Measurements from ENCODE around the gene LRIG1.
A peak's percentile ranks its signal among the peaks of the same experiment; 100 is the strongest.

LRIG1 gene

DNA sequence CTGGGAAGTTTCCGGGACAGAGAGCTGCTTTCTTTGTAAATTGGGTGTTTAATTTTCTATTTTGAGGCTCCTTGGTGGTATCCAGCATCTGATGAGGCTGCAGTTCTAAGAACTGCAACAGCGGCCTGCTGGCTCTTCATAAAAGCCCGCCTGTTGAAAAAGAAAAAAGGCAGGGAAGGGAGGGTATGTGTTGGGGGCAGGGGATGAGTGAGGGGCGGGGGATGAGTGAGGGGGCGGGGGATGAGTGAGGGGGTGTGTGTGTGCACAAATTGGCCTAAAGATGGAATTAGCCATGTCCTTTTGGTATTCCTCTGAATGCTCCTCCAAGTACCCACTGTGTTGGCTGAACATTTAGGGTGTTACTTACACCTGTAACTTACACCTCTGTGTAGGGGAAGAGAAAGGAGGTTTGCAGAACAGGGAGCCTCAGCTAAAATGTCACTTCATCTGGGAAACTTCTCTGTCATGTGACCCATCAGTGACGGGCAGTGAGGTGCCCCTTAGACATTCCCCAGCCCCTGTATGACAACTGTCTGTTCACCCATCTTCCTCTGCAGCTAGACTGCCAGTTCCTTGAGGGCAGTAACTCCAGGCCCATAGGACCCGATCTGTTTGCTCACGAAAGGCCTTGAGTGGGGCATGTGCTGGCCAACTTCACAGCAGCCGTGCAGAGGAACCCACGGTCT is 57.6 kb downstream of the LRIG1 start:
- H3K36me3 ChIP-seq (ENCODE audit: control insufficient read depth, low read length), result peaks cover 83% of the 10 kb centered on the region

DNA sequence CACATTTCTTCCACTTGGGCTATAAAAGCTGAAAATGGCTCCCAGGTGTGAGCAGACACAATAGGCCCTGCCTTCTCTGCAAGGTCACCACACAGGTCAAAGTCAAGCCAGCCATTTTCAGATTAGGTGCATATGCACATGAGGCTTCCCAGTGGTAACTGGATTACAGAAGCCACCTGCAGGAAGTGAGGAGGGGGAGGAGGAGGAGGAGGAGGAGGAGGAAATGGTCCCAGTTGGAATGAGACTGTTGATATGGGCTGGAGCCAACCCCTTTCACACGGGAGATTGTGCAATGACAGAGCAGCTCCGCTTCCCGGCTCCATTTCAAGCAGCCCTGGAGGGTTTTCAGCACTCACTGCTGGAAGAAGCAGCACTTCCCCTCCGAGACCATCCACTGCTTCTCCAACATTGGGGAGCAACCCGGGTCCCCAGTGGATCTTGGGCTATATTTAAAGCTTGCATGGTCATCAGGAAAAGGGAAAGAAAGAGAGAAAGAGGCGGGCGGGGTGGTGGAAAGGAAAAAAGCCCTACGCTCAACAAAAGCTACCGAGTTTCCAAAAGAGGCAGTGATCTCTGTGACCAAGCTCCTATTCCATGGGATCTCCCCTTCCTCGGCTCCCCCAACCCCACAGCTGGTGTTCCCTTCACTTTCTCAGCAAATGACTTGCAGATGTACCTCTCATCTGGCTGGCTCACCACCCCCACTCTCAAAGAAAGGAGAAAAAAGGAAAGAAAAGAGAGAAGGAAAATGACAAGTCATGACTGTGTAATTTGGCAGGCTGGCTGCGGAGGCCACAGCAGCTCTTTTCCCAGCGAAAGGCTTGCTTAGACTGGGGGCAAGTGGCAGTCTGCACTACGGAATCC is 58.3 kb downstream of the LRIG1 start:
- Histone ChIP-seq H3K4me2 (ENCODE audit: low read length) (0 out of 2 replicates have a peak overlapping the region, but pooled peaks have one; percentile 5), H3K9me3 (ENCODE audit: control insufficient read depth, insufficient read depth, low read length) (no peaks in the 10 kb centered on the region), H3K4me3 (ENCODE audit: low read length) (no peak overlapping the region), H3K27me3 (ENCODE audit: control insufficient read depth, low read length) (no peaks in the 10 kb centered on the region), H4K20me1 (ENCODE audit: control insufficient read depth, insufficient read depth, low read depth, low read length) (0 out of 2 replicates have a peak, but pooled peaks cover 1% of the 10 kb centered on the region), H3K36me3 (ENCODE audit: control insufficient read depth, low read length) (peaks cover 83% of the 10 kb centered on the region), H3F3A (ENCODE audit: control insufficient read depth, insufficient read depth) (no peaks in the 10 kb centered on the region), H3K79me2 (ENCODE audit: control insufficient read depth, low read length) (peaks cover 96% of the 10 kb centered on the region), H3K27ac (ENCODE audit: low read depth, low read length) (no peak overlapping the region), H3K4me1 (ENCODE audit: control insufficient read depth, low read length) (peaks cover 49% of the 10 kb centered on the region), H3K9me2 (replicated peaks; ENCODE audit: control insufficient read depth, low read length) (no peaks in the 10 kb centered on the region)
- TF ChIP-seq EZH2phosphoT487 (IDR thresholded peaks at IDR 0.05; ENCODE audit: borderline replicate concordance, low read length), result no peak
- TF ChIP-seq, protein P1, sequence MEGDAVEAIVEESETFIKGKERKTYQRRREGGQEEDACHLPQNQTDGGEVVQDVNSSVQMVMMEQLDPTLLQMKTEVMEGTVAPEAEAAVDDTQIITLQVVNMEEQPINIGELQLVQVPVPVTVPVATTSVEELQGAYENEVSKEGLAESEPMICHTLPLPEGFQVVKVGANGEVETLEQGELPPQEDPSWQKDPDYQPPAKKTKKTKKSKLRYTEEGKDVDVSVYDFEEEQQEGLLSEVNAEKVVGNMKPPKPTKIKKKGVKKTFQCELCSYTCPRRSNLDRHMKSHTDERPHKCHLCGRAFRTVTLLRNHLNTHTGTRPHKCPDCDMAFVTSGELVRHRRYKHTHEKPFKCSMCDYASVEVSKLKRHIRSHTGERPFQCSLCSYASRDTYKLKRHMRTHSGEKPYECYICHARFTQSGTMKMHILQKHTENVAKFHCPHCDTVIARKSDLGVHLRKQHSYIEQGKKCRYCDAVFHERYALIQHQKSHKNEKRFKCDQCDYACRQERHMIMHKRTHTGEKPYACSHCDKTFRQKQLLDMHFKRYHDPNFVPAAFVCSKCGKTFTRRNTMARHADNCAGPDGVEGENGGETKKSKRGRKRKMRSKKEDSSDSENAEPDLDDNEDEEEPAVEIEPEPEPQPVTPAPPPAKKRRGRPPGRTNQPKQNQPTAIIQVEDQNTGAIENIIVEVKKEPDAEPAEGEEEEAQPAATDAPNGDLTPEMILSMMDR (IDR thresholded peaks at IDR 0.05; ENCODE audit: low read depth, low read length, poor library complexity, severe bottlenecking), result no peak

More for the DNA sequence above, 57.6 kb downstream of the LRIG1 start:
- Histone ChIP-seq H3K4me2 (ENCODE audit: low read length) (no peak overlapping the region), H3K9me2 (replicated peaks; ENCODE audit: control insufficient read depth, low read length) (no peaks in the 10 kb centered on the region), H3F3A (ENCODE audit: control insufficient read depth, insufficient read depth) (no peaks in the 10 kb centered on the region), H3K79me2 (ENCODE audit: control insufficient read depth, low read length) (peaks cover 96% of the 10 kb centered on the region), H3K27me3 (ENCODE audit: control insufficient read depth, low read length) (no peaks in the 10 kb centered on the region), H3K4me3 (ENCODE audit: low read length) (no peak overlapping the region), H4K20me1 (ENCODE audit: control insufficient read depth, insufficient read depth, low read depth, low read length) (peaks cover 3% of the 10 kb centered on the region; the same call in 1 of the 2 replicates), H3K9me3 (ENCODE audit: control insufficient read depth, insufficient read depth, low read length) (no peaks in the 10 kb centered on the region), H3K4me1 (ENCODE audit: control insufficient read depth, low read length) (peaks cover 52% of the 10 kb centered on the region), H3K27ac (ENCODE audit: low read depth, low read length) (no peak overlapping the region)
- TF ChIP-seq, protein P1 (IDR thresholded peaks at IDR 0.05; ENCODE audit: low read depth, low read length, poor library complexity, severe bottlenecking), result no peak
- no peak for TF ChIP-seq EZH2phosphoT487 (IDR thresholded peaks at IDR 0.05; ENCODE audit: borderline replicate concordance, low read length)

DNA sequence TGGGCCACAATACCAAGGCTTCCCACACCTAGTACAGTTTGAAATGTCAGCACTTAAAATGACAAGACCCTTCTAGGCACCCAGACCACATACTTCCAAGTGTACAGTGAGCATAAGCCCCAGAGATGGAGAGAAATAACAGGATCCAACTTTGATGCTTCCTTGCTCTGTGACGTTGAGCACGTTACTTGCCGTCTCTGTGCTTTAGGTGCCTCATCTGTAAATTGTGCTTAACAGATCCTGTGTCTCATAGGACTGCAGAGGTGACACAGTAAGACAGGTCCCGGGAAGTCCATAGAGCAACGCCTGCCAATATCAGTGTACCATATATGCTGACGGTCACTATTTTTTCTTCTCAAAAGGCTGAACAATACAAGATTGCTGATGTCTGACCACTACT is 59.1 kb downstream of the LRIG1 start:
- Histone ChIP-seq H3K79me2 (ENCODE audit: control insufficient read depth, low read length) (peaks cover 96% of the 10 kb centered on the region), H3K9me3 (ENCODE audit: control insufficient read depth, insufficient read depth, low read length) (no peaks in the 10 kb centered on the region), H3K36me3 (ENCODE audit: control insufficient read depth, low read length) (peaks cover 85% of the 10 kb centered on the region), H3F3A (ENCODE audit: control insufficient read depth, insufficient read depth) (no peaks in the 10 kb centered on the region), H3K4me1 (ENCODE audit: control insufficient read depth, low read length) (peaks cover 49% of the 10 kb centered on the region), H3K27ac (ENCODE audit: low read depth, low read length) (no peak overlapping the region), H3K9me2 (replicated peaks; ENCODE audit: control insufficient read depth, low read length) (no peaks in the 10 kb centered on the region), H4K20me1 (ENCODE audit: control insufficient read depth, insufficient read depth, low read depth, low read length) (0 out of 2 replicates have a peak, but pooled peaks cover 3% of the 10 kb centered on the region), H3K27me3 (ENCODE audit: control insufficient read depth, low read length) (no peaks in the 10 kb centered on the region), H3K4me2 (ENCODE audit: low read length) (peak overlapping the region; percentile 45; the same call in 1 of the 2 replicates), H3K4me3 (ENCODE audit: low read length) (no peak overlapping the region)
- no peak for TF ChIP-seq EZH2phosphoT487 (IDR thresholded peaks at IDR 0.05; ENCODE audit: borderline replicate concordance, low read length)
- TF ChIP-seq, protein P1 (IDR thresholded peaks at IDR 0.05; ENCODE audit: low read depth, low read length, poor library complexity, severe bottlenecking), result no peak
